ENCODE data around the gene KPNB1.

KPNB1 gene

GRCh38 chr17:47708312-47708863 lies 58.7 kb downstream of the KPNB1 start:
- FAIRE-seq (no peak), DNase-seq (ENCODE audit: insufficient read length, low spot score) (no peak)

GRCh38 chr17:47708864-47709541 lies 59.3 kb downstream of the KPNB1 start:
- FAIRE-seq (no peak), DNase-seq (ENCODE audit: insufficient read length, low spot score) (no peak)

GRCh38 chr17:47709594-47709993 lies 59.9 kb downstream of the KPNB1 start:
- no peak for FAIRE-seq

GRCh38 chr17:47711366-47712099 lies 61.8 kb downstream of the KPNB1 start:
- FAIRE-seq (no peak), DNase-seq (ENCODE audit: insufficient read length, low spot score) (no peak)

More at GRCh38 chr17:47709594-47709993, 59.9 kb downstream of the KPNB1 start:
- DNase-seq (ENCODE audit: insufficient read length, low spot score), result no peak

- FAIRE-seq (no peak), DNase-seq (ENCODE audit: insufficient read length, low spot score) (no peak)
These were observed 62.8 kb downstream of the KPNB1 start for GRCh38 chr17:47712330-47713023.

- DNase-seq (ENCODE audit: insufficient read length, low spot score), result no peak
- FAIRE-seq, result no peak
These were observed 64.4 kb downstream of the KPNB1 start for GRCh38 chr17:47713980-47714700.

GRCh38 chr17:47714773-47715396 lies 65.2 kb downstream of the KPNB1 start:
- peak; percentile 66 for FAIRE-seq
- DNase-seq (ENCODE audit: insufficient read length, low spot score), result no peak

GRCh38 chr17:47715669-47716325 lies 66.1 kb downstream of the KPNB1 start:
- DNase-seq (ENCODE audit: insufficient read length, low spot score) (no peak), FAIRE-seq (peak; percentile 8)

GRCh38 chr17:47716375-47716774 lies 66.7 kb downstream of the KPNB1 start:
- peak; percentile 81 for FAIRE-seq

GRCh38 chr17:47717261-47717697 lies 67.6 kb downstream of the KPNB1 start:
- FAIRE-seq (peak; percentile 61), DNase-seq (ENCODE audit: insufficient read length, low spot score) (no peak)

More at GRCh38 chr17:47716375-47716774, 66.7 kb downstream of the KPNB1 start:
- DNase-seq (ENCODE audit: insufficient read length, low spot score), result no peak

- FAIRE-seq (peak; percentile 72), DNase-seq (ENCODE audit: insufficient read length, low spot score) (no peak)
These were observed 68.4 kb downstream of the KPNB1 start for GRCh38 chr17:47717979-47718621.

GRCh38 chr17:47718634-47719405 lies 69.1 kb downstream of the KPNB1 start:
- DNase-seq (ENCODE audit: insufficient read length, low spot score) (no peak), FAIRE-seq (peak; percentile 75)

- DNase-seq (ENCODE audit: insufficient read length, low spot score), result no peak
- peak; percentile 68 for FAIRE-seq
These were observed 69.9 kb downstream of the KPNB1 start for GRCh38 chr17:47719411-47720152.

- no peak for DNase-seq (ENCODE audit: insufficient read length, low spot score)
- no peak for FAIRE-seq
These were observed 70.5 kb downstream of the KPNB1 start for GRCh38 chr17:47720196-47720595.

GRCh38 chr17:47720754-47721533 lies 71.2 kb downstream of the KPNB1 start:
- peak; percentile 79 for FAIRE-seq
- no peak for DNase-seq (ENCODE audit: insufficient read length, low spot score)

GRCh38 chr17:47721725-47722124 lies 72.0 kb downstream of the KPNB1 start:
- DNase-seq (ENCODE audit: insufficient read length, low spot score), result no peak
- no peak for FAIRE-seq

GRCh38 chr17:47724705-47725104 lies 75.0 kb downstream of the KPNB1 start:
- FAIRE-seq, result no peak
- DNase-seq (ENCODE audit: insufficient read length, low spot score), result no peak
